Caco-2 (cell line): Measurements from ENCODE around the gene PFDN5. TPM values are rescaled to one million over a fixed set of nuclear protein-coding genes. Genes with fewer than 3 reads are reported as not detected.

Experiments used
- BruUV-seq: library from RNA; stranded (reverse); fragments of 400-500 nt; replicated peaks from 2 replicates; lab custom pipeline; 2021; lab: Mats Ljungman, UMichigan
- CTCF ChIA-PET: fragments of 300-600 bp; sonication (Branson Sonifier 250); formaldehyde crosslinking; loops from one replicate; lab custom pipeline; 2022; ENCODE audit warnings: antibody characterized with exemption; lab: Charles Lee
- POLR2A ChIA-PET: fragments of 300-600 bp; sonication (Branson Sonifier 250); formaldehyde crosslinking; loops from one replicate; lab custom pipeline; 2022; ENCODE audit warnings: antibody characterized with exemption; lab: Charles Lee
- DNase-seq, 2 experiments: peaks; one replicate each; pipeline versions ENCODE4 v3.0.0 to v3.0.0-alpha.2; 2020 to 2022
- H3K27me3 ChIP-seq: replicated peaks from 2 replicates; pipeline ENCODE4 v1.6.0; 2011; ENCODE audit warnings: low read length; ENCODE audit not compliant: control insufficient read depth, insufficient read depth
- H3K36me3 ChIP-seq: 2 replicates; pipeline ENCODE4 v1.5.1; 2011; ENCODE audit warnings: low read length; ENCODE audit not compliant: control insufficient read depth, insufficient read depth
- H3K4me1 ChIP-seq: fragments of 250-450 bp; sonication (Bioruptor Pico); 2 replicates; pipeline ENCODE4 v1.5.1; 2020; ENCODE audit warnings: mild to moderate bottlenecking
- H3K4me3 ChIP-seq: 2 replicates; pipeline ENCODE4 v1.5.1; 2011; ENCODE audit warnings: low read depth, mild to moderate bottlenecking, control low read depth, low read length
- H3K9me3 ChIP-seq: fragments of 250-450 bp; sonication (Bioruptor Pico); 2 replicates; pipeline ENCODE4 v1.5.1; 2020; ENCODE audit warnings: mild to moderate bottlenecking, moderate library complexity
- H3K27ac Mint-ChIP-seq: one replicate; pipeline ENCODE4 v1.8.0; 2022; ENCODE audit warnings: mixed read lengths; ENCODE audit not compliant: unreplicated experiment
- H3K27me3 Mint-ChIP-seq: one replicate; pipeline ENCODE4 v1.8.0; 2022; ENCODE audit warnings: mixed read lengths; ENCODE audit not compliant: insufficient read depth, unreplicated experiment
- H3K36me3 Mint-ChIP-seq: one replicate; pipeline ENCODE4 v1.8.0; 2022; ENCODE audit warnings: mild to moderate bottlenecking, mixed read lengths; ENCODE audit not compliant: insufficient read depth, unreplicated experiment
- H3K4me1 Mint-ChIP-seq: one replicate; pipeline ENCODE4 v1.8.0; 2022; ENCODE audit warnings: low read depth, mixed read lengths; ENCODE audit not compliant: unreplicated experiment
- H3K4me3 Mint-ChIP-seq: one replicate; pipeline ENCODE4 v1.8.0; 2022; ENCODE audit warnings: mild to moderate bottlenecking, moderate library complexity, mixed read lengths; ENCODE audit not compliant: unreplicated experiment
- H3K9me3 Mint-ChIP-seq: one replicate; pipeline ENCODE4 v1.8.0; 2022; ENCODE audit warnings: mixed read lengths; ENCODE audit not compliant: unreplicated experiment
- intact Hi-C: fragments of 100-400 bp; cut with micrococcal nuclease; formaldehyde crosslinking; loops from one replicate; pipeline ENCODE4 v1.10.0; 2022; ENCODE audit not compliant: unreplicated experiment
- total RNA-seq: library from RNA; stranded (reverse); gene quantifications from 2 replicates; pipeline ENCODE4 v1.2.3, GENCODE V29; 2022
- TF ChIP-seq, protein P1 (sequence below), 2 experiments: fragments of 200-600 bp in 1 of 2; IDR thresholded peaks; 1 replicate in 1 of 2; 2 replicates in 1 of 2; pipeline versions ENCODE4 v1.5.1 to v1.8.0; 2011 to 2022; ENCODE audit warnings: antibody characterized with exemption in 1 of 2, control low read depth in 1 of 2, inconsistent platforms in 1 of 2, low read depth in 1 of 2, low read length in 1 of 2, mild to moderate bottlenecking in 1 of 2, moderate library complexity in 1 of 2; ENCODE audit not compliant: insufficient read depth in 1 of 2, severe bottlenecking in 1 of 2, unreplicated experiment in 1 of 2

Gene PFDN5
- total RNA-seq, 1 experiment from 2014 or later = 251 TPM

DNA sequence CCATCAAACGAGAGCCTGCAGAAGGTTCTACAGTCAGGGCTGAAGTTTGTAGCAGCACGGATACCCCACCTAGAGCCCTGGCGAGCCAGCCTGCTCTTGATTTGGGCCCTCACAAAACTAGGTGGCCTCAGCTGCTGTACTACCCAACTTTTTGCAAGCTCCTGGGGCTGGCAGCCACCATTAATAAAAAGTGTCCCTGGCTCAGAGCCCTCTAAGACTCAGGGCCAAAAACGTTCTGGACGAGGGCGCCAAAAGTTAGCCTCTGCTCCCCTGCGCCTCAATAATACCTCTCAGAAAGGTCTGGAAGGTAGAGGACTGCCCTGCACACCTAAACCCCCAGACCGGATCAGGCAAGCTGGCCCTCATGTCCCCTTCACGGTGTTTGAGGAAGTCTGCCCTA, 8.9 kb upstream of the PFDN5 start:
- no peaks in the 10 kb centered on the region for H3K9me3 Mint-ChIP-seq
- BruUV-seq = no TSS peak
- POLR2A ChIA-PET = no interaction called here
- no peaks in the 10 kb centered on the region for H3K4me1 ChIP-seq
- CTCF ChIA-PET = interaction anchor here (0.9 to 4.8 kb wide), 3 partner anchors 35 to 73 kb away, joined by 3 to 41 read pairs (median 6); partner anchors contain the start of gene AAAS
- H3K4me3 Mint-ChIP-seq = no peak overlapping the region
- H3K9me3 ChIP-seq = no peaks in the 10 kb centered on the region
- no peak for DNase-seq
- no peaks in the 10 kb centered on the region for H3K27me3 ChIP-seq
- H3K4me1 Mint-ChIP-seq = no peaks in the 10 kb centered on the region
- H3K27me3 Mint-ChIP-seq = no peaks in the 10 kb centered on the region
- H3K4me3 ChIP-seq = no peak overlapping the region
- peaks cover 30% of the 10 kb centered on the region for H3K36me3 Mint-ChIP-seq
- intact Hi-C loops = loop anchor here (2.0 kb wide), 1 partner anchor 66 kb away; no protein-coding TSS in a partner anchor
- H3K36me3 ChIP-seq = peaks cover 2% of the 10 kb centered on the region; the same call in 1 of the 2 replicates
- H3K27ac Mint-ChIP-seq = no peak overlapping the region
- TF ChIP-seq, protein P1, sequence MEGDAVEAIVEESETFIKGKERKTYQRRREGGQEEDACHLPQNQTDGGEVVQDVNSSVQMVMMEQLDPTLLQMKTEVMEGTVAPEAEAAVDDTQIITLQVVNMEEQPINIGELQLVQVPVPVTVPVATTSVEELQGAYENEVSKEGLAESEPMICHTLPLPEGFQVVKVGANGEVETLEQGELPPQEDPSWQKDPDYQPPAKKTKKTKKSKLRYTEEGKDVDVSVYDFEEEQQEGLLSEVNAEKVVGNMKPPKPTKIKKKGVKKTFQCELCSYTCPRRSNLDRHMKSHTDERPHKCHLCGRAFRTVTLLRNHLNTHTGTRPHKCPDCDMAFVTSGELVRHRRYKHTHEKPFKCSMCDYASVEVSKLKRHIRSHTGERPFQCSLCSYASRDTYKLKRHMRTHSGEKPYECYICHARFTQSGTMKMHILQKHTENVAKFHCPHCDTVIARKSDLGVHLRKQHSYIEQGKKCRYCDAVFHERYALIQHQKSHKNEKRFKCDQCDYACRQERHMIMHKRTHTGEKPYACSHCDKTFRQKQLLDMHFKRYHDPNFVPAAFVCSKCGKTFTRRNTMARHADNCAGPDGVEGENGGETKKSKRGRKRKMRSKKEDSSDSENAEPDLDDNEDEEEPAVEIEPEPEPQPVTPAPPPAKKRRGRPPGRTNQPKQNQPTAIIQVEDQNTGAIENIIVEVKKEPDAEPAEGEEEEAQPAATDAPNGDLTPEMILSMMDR (IDR thresholded peaks at IDR 0.05; ENCODE audit: insufficient read depth in 1 of 2, low read depth in 1 of 2, low read length in 1 of 2, severe bottlenecking in 1 of 2, unreplicated experiment in 1 of 2) = no peak

DNA sequence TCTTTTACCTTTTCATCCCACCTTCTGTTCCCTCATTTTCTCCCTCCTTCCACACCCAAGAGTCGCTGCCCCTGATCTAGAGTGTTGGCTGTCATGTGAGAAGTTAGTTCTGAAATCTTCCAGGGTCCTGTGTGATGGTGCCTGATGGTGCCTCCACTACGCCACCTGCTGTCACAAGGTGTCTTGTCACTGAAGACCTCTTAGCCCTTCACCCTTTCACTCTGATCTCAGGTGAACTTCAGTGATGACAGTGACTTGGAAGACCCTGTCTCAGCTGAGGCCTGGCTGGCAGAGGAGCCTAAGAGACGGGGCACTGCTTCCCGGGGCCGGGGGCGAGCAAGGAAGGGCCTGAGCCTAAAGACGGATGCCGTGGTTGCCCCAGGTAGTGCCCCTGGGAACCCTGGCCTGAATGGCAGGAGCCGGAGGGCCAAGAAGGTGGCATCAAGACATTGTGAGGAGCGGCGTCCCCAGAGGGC, 7.6 kb upstream of the PFDN5 start:
- POLR2A ChIA-PET = no interaction called here
- intact Hi-C loops = loop anchor here (1.0 to 2.0 kb wide), 3 partner anchors 67 to 221 kb away; no protein-coding TSS in a partner anchor
- CTCF ChIA-PET = interaction anchor here (0.5 to 4.8 kb wide), 4 partner anchors 33 to 75 kb away, joined by 3 to 41 read pairs (median 4); partner anchors contain the start of gene AAAS

DNA sequence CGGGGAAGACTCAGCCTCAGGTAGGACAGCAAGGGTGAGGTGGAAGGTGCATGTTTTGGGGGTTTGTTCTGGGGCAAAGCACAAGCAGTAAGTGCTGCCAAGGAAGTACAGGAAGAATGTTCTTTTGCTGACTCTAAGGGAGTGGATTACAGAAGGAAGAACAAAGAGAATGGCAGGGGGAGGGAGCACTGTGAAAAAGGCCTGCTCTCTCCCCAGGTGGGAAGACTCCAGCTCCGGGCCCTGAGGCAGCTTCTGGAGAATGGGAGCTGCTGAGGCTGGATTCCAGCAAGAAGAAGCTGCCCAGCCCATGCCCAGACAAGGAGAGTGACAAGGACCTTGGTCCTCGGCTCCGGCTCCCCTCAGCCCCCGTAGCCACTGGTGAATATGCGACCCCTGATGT, 7.0 kb upstream of the PFDN5 start:
- CTCF ChIA-PET = interaction anchor here (0.5 to 4.8 kb wide), 6 partner anchors 33 to 108 kb away, joined by 3 to 41 read pairs (median 4); partner anchors contain the start of genes AAAS, CSAD and ZNF740
- Mint-ChIP-seq H3K27ac (no peak overlapping the region), H3K9me3 (no peaks in the 10 kb centered on the region), H3K36me3 (peaks cover 20% of the 10 kb centered on the region), H3K27me3 (no peaks in the 10 kb centered on the region), H3K4me3 (no peak overlapping the region), H3K4me1 (no peaks in the 10 kb centered on the region)
- BruUV-seq = no TSS peak
- Histone ChIP-seq H3K36me3 (peaks cover 2% of the 10 kb centered on the region; the same call in 1 of the 2 replicates), H3K4me3 (no peak overlapping the region), H3K4me1 (no peaks in the 10 kb centered on the region), H3K27me3 (no peaks in the 10 kb centered on the region), H3K9me3 (no peaks in the 10 kb centered on the region)
- intact Hi-C loops = no loop called here
- DNase-seq = no peak
- POLR2A ChIA-PET = no interaction called here
- TF ChIP-seq, protein P1 (IDR thresholded peaks at IDR 0.05; ENCODE audit: insufficient read depth in 1 of 2, low read depth in 1 of 2, low read length in 1 of 2, severe bottlenecking in 1 of 2, unreplicated experiment in 1 of 2) = no peak

More for the DNA sequence above, 7.6 kb upstream of the PFDN5 start:
- no peaks in the 10 kb centered on the region for H3K9me3 ChIP-seq
- peaks cover 20% of the 10 kb centered on the region for H3K36me3 Mint-ChIP-seq
- TF ChIP-seq, protein P1 (IDR thresholded peaks at IDR 0.05; ENCODE audit: insufficient read depth in 1 of 2, low read depth in 1 of 2, low read length in 1 of 2, severe bottlenecking in 1 of 2, unreplicated experiment in 1 of 2) = peak; percentile 72 to 76
- H3K27me3 ChIP-seq = no peaks in the 10 kb centered on the region
- no peak overlapping the region for H3K4me3 ChIP-seq
- no peaks in the 10 kb centered on the region for H3K4me1 Mint-ChIP-seq
- H3K9me3 Mint-ChIP-seq = no peaks in the 10 kb centered on the region
- H3K4me1 ChIP-seq = no peaks in the 10 kb centered on the region
- DNase-seq = peak; percentile 65 to 76
- no peak overlapping the region for H3K27ac Mint-ChIP-seq
- BruUV-seq = no TSS peak
- H3K36me3 ChIP-seq = peaks cover 2% of the 10 kb centered on the region; the same call in 1 of the 2 replicates
- no peak overlapping the region for H3K4me3 Mint-ChIP-seq
- no peaks in the 10 kb centered on the region for H3K27me3 Mint-ChIP-seq
